Mesodermal cell (in vitro differentiated cells): ENCODE data around the gene CHST11.

ENCODE experiments used
- H3K27ac ChIP-seq: 2 replicates; pipeline ENCODE4 v1.7.0; 2013; ENCODE audit warnings: mild to moderate bottlenecking, low read depth, low read length, moderate library complexity; ENCODE audit not compliant: severe bottlenecking
- H3K36me3 ChIP-seq: 2 replicates; pipeline ENCODE4 v1.7.1; 2013; ENCODE audit warnings: mild to moderate bottlenecking, low read length, moderate library complexity; ENCODE audit not compliant: control insufficient read depth, insufficient read depth
- H3K4me1 ChIP-seq: one replicate; pipeline ENCODE4 v1.7.1; 2013; ENCODE audit warnings: mild to moderate bottlenecking, low read length; ENCODE audit not compliant: insufficient read depth, control insufficient read depth, poor library complexity, severe bottlenecking
- H3K4me3 ChIP-seq: 2 replicates; pipeline ENCODE4 v1.7.0; 2013; ENCODE audit warnings: low read length, control low read depth, mild to moderate bottlenecking; ENCODE audit not compliant: insufficient read depth, poor library complexity, severe bottlenecking; ENCODE audit errors: extremely low read depth
- H3K9me3 ChIP-seq: 2 replicates; pipeline ENCODE4 v1.7.1; 2013; ENCODE audit warnings: mild to moderate bottlenecking, low read length, moderate library complexity; ENCODE audit not compliant: control insufficient read depth
- WGBS, 2 experiments: methylation state at CpG; one replicate each; pipeline ENCODE4 v1.1.5; 2013; ENCODE audit warnings: missing lambda C conversion rate in 2 of 2; ENCODE audit not compliant: insufficient coverage in 2 of 2; 5-methylcytosine and 5-hydroxymethylcytosine counted together

CHST11 gene

DNA sequence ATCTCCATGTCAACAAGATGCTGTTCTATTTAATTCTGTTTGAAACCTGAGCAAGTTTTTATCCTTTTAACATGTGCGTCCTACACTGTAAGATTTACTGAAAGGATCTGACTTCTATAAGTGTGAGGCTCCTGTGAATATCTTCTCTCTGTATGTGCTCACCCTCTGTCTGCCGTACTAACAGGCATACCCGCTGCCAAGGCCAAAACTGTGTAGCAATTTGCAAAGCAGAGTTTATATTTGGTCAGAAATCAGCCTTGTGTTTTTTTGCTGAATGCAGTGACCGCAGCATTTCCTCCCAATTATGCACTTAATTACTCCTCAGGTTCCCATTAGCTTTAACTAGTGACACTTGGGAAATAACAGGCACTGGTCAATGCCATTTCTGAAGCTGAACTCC, 12.3 kb downstream of the CHST11 start:
- H3K4me1 ChIP-seq = no peaks in the 10 kb centered on the region
- no peak overlapping the region for H3K27ac ChIP-seq
- H3K36me3 ChIP-seq = no peaks in the 10 kb centered on the region
- WGBS, 2 experiments = 93 to 94% methylated on average over 3 to 4 of the region's 4 CpGs
- H3K9me3 ChIP-seq = no peaks in the 10 kb centered on the region
- no peak overlapping the region for H3K4me3 ChIP-seq

DNA sequence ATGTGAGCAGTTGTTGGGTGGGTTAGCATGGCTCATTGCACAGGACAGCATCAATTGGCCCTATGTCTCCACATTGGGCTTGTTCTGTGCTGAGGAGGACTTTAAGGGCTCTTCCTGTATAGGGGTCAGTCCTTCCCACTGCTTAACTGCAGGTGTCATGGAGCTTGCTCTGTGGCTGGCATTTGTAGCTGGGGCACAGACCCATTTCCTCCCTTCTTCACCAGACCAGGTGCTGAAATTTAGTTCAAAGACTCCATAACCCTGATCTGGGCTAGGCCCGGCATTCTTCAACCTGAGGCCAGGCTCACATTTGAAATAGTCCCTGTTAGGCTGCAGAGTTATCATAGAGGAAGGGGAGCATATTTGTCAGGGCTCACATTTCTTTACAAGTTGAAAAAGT, 12.8 kb downstream of the CHST11 start:
- no peak overlapping the region for H3K27ac ChIP-seq
- no peaks in the 10 kb centered on the region for H3K36me3 ChIP-seq
- H3K4me1 ChIP-seq = no peaks in the 10 kb centered on the region
- 100% methylated on average over 1 of the region's 1 CpG for WGBS, 2 experiments
- no peaks in the 10 kb centered on the region for H3K9me3 ChIP-seq
- no peak overlapping the region for H3K4me3 ChIP-seq

DNA sequence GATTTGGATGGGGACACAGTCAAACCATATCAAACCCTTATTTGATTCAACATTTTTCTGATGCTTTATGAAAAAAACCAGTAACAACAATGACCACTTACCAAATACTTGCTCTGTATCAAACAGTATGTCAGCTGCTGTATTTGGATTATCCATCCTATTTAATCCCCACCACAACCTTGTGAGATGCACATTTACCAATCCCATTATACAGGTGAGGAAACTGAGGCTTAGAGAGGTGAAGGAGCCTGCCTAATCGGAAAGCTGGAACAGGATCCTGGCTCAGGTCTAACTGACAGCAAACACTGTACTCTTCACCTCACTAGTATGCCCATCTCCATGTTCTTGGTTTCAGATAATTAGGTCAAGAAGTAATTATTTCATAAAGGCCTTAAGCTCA, 13.8 kb downstream of the CHST11 start:
- no CpG with 5 or more reads among the region's 1 CpG for WGBS, 2 experiments
- no peak overlapping the region for H3K4me3 ChIP-seq

DNA sequence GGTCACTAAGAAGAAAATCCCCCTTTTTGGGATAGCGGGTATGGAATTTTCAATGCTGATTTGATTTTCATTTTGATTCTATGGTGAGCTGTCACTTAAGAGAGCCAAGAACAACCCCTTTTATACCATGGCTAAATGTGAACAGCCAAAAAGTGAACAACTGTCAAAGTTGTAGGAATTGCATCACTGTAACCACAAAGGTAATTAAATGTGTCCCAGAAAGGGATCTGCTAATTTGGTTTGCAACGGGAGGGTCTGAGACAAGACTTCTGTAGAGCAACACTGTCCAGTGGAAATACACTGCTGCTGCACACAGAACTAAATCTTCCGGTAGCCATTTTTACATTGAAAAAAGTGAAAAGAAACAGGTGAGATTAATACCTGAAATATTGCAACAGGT, 14.6 kb downstream of the CHST11 start:
- Histone ChIP-seq H3K36me3 (no peaks in the 10 kb centered on the region), H3K4me3 (no peak overlapping the region), H3K27ac (no peak overlapping the region), H3K9me3 (no peaks in the 10 kb centered on the region), H3K4me1 (no peaks in the 10 kb centered on the region)
- 92% methylated on average over 2 of the region's 3 CpGs; no CpG with 5 or more reads in 1 of the 2 experiments for WGBS, 2 experiments

More for the DNA sequence above, 13.8 kb downstream of the CHST11 start:
- H3K36me3 ChIP-seq = no peaks in the 10 kb centered on the region
- no peak overlapping the region for H3K27ac ChIP-seq
- no peaks in the 10 kb centered on the region for H3K4me1 ChIP-seq
- H3K9me3 ChIP-seq = no peaks in the 10 kb centered on the region

DNA sequence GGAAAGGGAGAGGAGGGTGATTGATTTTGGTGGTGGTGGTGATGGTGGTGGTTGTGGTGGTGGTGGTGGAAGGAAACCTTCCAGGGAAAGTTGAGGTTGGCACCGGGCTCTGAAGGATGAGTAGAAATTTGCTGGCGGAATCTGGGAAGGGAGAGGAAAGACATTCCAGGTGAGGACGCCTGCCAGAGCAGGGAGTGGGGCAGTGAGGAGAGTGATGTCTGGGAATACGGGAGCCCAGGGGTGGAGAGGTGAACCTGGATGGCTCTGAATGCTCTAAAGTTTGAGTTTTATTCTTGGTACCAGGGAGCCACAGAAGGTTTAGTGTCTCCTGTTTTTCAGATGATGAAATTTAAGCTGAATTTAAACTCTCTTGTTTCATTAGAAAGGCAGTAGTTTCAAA, 16.0 kb downstream of the CHST11 start:
- 85 to 90% methylated on average over 4 of the region's 4 CpGs for WGBS, 2 experiments
- Histone ChIP-seq H3K36me3 (no peaks in the 10 kb centered on the region), H3K4me1 (no peaks in the 10 kb centered on the region), H3K9me3 (no peaks in the 10 kb centered on the region), H3K27ac (no peak overlapping the region), H3K4me3 (no peak overlapping the region)

GRCh38 chr12:104473374-104473983, 16.7 kb downstream of the CHST11 start:
- Histone ChIP-seq H3K27ac (no peak overlapping the region), H3K4me1 (no peaks in the 10 kb centered on the region), H3K4me3 (no peak overlapping the region), H3K36me3 (no peaks in the 10 kb centered on the region), H3K9me3 (no peaks in the 10 kb centered on the region)
- 69 to 75% methylated on average over 6 of the region's 10 CpGs for WGBS, 2 experiments

DNA sequence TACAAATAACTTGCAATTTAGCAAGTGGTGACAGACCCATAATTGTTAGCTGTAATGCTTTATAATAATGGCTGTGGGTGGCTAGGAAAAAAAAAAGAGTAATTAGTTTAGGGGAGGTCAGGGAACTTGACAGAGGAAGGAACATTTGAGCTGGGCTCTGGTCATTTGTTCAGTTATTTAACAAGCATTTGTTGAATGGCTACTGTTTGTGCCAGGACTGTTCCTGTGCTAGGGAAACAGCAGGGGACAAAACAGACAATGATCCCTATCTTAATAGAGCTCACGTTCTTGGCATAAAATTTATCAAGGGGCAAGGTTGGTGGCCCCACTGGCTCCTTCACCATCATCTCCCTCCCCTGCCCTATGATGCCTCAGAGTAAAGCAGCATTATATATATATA, 18.5 kb downstream of the CHST11 start:
- Histone ChIP-seq H3K9me3 (no peaks in the 10 kb centered on the region), H3K4me3 (no peak overlapping the region), H3K4me1 (no peaks in the 10 kb centered on the region), H3K36me3 (no peaks in the 10 kb centered on the region), H3K27ac (no peak overlapping the region)
- no CpG with 5 or more reads among the region's 1 CpG for WGBS, 2 experiments

DNA sequence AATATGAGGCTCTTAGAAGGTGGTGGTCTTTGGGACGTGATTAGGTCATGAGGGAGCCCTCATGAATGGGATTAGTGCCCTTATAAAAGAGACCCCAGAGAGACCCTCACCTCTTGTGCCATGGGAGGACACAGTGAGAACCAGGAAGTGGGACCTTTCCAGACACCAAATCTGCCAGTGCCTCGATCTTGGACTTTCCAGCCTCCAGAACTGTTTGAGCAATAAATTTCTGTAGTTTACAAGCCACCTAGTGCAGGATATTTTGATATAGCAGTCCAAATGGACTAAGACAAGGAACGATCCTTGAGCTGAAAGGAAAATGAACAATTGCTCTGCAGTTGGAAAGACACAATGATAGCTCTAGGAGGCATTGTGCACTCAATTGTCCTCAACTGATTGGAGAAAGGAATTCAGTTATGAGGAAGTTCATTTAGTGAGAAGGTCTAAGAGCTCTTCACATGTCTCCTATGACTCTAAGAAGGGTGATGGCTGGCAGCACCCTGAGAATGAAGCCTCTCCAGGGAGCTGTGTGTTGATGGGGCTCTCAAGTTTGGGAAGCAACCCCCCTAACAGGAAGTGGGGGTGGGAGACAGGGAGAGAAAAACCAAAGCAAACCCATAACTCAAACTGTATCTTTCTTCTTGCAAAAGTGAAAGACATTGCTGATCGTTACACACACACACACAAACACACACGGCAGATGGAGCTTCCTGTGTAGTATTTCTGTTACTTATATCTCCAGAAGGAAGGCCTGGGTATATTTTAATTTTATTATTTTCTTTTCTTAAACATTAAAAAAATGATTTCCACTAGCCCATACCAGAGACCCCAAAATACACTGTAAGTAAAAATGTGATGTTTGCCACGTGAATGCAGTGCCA, 21.0 kb downstream of the CHST11 start:
- Histone ChIP-seq H3K36me3 (peaks cover 7% of the 10 kb centered on the region), H3K4me1 (no peaks in the 10 kb centered on the region)
- WGBS, 2 experiments = 93 to 96% methylated on average over 2 to 3 of the region's 6 CpGs

GRCh38 chr12:104478396-104479122, 21.8 kb downstream of the CHST11 start:
- H3K4me3 ChIP-seq = no peak overlapping the region
- WGBS, 2 experiments = 90 to 91% methylated on average over 5 to 8 of the region's 8 CpGs

More for the DNA sequence above, 21.0 kb downstream of the CHST11 start:
- no peak overlapping the region for H3K27ac ChIP-seq
- no peaks in the 10 kb centered on the region for H3K9me3 ChIP-seq
- H3K4me3 ChIP-seq = no peak overlapping the region

DNA sequence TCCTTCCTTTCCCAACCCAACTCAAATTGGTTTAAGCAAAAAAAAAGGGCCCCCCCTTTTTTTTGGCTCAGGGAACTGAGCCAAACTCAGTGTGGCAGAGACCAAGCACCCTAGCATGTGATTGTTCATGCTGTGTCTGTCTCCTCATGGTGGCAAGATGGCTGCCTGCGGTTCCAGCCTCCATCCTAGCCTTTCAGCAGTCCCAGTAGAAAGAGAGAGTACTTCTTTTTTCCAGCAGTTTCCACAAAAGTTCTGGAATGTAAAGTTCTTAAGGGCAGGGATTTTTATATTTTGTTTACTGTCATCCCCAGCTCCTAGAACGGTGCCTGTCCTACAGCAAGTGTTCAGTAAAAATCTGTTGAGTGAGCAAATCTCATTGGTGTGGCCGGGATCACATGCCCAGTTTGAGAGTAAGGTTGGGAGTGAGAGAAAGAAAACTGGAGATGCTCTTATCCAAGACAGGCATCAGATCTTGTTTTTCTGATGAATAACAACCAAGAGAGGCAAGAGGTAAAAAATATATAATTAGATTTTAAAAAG, 22.4 kb downstream of the CHST11 start:
- Histone ChIP-seq H3K4me1 (no peaks in the 10 kb centered on the region), H3K4me3 (no peak overlapping the region), H3K9me3 (no peaks in the 10 kb centered on the region), H3K36me3 (peaks cover 7% of the 10 kb centered on the region), H3K27ac (no peak overlapping the region)
- WGBS, 2 experiments = 100% methylated on average over 2 to 3 of the region's 3 CpGs

More at GRCh38 chr12:104478396-104479122, 21.8 kb downstream of the CHST11 start:
- no peaks in the 10 kb centered on the region for H3K9me3 ChIP-seq
- no peak overlapping the region for H3K27ac ChIP-seq
- peaks cover 7% of the 10 kb centered on the region for H3K36me3 ChIP-seq
- no peaks in the 10 kb centered on the region for H3K4me1 ChIP-seq
